HL-60 (cell line): ENCODE data around the gene TUBGCP3.

Experiments
- POLR2AphosphoS5 ChIP-seq: IDR thresholded peaks from 2 replicates; pipeline ENCODE4 v1.6.1; 2012; ENCODE audit warnings: low read depth
- TF ChIP-seq, protein P1 (sequence below): IDR thresholded peaks from one replicate; pipeline ENCODE4 v1.5.1; 2011; ENCODE audit warnings: low read length, control low read depth, inconsistent platforms; ENCODE audit not compliant: insufficient read depth
- TF ChIP-seq, protein P2 (sequence below): IDR thresholded peaks from 2 replicates; pipeline ENCODE4 v1.6.1; 2012; ENCODE audit warnings: low read depth; ENCODE audit not compliant: insufficient replicate concordance

DNA sequence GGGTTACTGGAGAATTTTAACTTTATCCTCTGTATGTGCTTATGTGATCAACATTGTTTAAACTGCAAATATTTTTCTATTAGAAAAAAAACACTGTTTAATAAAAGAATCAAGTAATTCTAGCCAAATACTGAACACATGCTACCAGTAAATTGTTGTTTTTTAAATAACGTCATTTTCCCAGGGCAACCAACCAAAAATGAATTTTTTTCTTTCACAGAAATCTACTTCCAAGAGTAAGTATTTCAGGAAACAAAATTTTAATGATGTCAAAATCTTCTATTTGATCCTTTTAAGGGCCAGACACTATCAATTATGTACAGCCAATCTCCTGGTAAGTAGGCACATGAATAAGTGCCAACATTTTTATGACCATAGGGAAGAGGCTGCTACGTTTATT lies 57.1 kb downstream of the TUBGCP3 start:
- TF ChIP-seq, protein P1, sequence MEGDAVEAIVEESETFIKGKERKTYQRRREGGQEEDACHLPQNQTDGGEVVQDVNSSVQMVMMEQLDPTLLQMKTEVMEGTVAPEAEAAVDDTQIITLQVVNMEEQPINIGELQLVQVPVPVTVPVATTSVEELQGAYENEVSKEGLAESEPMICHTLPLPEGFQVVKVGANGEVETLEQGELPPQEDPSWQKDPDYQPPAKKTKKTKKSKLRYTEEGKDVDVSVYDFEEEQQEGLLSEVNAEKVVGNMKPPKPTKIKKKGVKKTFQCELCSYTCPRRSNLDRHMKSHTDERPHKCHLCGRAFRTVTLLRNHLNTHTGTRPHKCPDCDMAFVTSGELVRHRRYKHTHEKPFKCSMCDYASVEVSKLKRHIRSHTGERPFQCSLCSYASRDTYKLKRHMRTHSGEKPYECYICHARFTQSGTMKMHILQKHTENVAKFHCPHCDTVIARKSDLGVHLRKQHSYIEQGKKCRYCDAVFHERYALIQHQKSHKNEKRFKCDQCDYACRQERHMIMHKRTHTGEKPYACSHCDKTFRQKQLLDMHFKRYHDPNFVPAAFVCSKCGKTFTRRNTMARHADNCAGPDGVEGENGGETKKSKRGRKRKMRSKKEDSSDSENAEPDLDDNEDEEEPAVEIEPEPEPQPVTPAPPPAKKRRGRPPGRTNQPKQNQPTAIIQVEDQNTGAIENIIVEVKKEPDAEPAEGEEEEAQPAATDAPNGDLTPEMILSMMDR, result no peak
- TF ChIP-seq POLR2AphosphoS5, result no peak
- TF ChIP-seq, protein P2, sequence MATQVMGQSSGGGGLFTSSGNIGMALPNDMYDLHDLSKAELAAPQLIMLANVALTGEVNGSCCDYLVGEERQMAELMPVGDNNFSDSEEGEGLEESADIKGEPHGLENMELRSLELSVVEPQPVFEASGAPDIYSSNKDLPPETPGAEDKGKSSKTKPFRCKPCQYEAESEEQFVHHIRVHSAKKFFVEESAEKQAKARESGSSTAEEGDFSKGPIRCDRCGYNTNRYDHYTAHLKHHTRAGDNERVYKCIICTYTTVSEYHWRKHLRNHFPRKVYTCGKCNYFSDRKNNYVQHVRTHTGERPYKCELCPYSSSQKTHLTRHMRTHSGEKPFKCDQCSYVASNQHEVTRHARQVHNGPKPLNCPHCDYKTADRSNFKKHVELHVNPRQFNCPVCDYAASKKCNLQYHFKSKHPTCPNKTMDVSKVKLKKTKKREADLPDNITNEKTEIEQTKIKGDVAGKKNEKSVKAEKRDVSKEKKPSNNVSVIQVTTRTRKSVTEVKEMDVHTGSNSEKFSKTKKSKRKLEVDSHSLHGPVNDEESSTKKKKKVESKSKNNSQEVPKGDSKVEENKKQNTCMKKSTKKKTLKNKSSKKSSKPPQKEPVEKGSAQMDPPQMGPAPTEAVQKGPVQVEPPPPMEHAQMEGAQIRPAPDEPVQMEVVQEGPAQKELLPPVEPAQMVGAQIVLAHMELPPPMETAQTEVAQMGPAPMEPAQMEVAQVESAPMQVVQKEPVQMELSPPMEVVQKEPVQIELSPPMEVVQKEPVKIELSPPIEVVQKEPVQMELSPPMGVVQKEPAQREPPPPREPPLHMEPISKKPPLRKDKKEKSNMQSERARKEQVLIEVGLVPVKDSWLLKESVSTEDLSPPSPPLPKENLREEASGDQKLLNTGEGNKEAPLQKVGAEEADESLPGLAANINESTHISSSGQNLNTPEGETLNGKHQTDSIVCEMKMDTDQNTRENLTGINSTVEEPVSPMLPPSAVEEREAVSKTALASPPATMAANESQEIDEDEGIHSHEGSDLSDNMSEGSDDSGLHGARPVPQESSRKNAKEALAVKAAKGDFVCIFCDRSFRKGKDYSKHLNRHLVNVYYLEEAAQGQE, result no peak
